Measurements from ENCODE around the gene ZBTB45. TPM values are rescaled to one million over a fixed set of nuclear protein-coding genes. Genes with fewer than 3 reads are reported as not detected.

ZBTB45 gene
- total and polyA plus RNA-seq, 9 of the 15 experiments (the other 6 are each of a cell fraction or from before 2014, with no cell fraction given) = 0.08 to 16.1 (median 1.8) TPM

DNA sequence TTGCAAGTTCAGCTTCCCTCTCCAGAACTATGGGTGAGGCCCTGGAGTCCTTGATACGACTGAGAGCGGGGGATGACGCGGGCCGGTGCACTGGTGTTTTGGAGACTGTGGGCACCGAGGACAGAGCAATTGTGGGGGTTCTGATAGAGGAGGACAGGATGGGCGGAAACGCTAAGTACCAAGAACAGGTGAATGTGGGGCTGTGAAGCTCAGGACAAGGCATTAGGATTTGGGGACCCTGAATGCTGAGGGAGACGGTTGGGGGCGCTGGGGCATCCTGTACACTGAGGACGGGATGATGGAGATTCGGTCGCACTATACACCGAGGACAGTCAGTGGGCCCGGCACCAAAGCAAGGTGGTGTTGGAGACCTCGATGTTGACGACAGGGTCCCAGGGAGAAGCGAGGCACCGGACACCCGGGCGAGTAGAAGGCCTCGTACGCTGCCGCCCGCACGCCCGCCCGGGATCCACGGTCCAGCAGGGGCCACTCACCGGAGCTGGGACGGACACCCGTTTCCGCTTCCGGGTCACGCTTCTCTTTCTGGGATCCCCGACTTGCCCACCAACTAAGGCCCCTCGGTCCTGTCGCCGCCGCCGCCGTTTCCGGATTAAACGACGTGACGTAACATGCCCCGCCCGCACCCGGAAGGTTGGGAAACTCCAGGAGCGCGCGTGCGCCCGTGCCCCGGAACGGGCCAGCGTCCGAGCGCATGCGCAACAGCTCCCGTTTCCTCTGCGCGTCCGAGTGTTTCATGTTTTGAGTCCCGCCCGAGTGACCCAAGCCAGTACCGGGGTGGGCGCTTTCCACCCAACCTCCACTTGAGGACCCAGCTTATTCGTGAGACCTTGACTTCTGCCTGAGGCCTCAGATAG, 35.1 kb upstream of the ZBTB45 start, which contains the start of gene CHMP2A (continued):
- TF ChIP-seq, protein P1, sequence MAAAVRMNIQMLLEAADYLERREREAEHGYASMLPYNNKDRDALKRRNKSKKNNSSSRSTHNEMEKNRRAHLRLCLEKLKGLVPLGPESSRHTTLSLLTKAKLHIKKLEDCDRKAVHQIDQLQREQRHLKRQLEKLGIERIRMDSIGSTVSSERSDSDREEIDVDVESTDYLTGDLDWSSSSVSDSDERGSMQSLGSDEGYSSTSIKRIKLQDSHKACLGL (CRISPR knock-in tag; IDR thresholded peaks at IDR 0.05; ENCODE audit: borderline replicate concordance, poor library complexity, severe bottlenecking) = no peak
- peak; percentile 53; the same call in 1 of the 2 replicates for TF ChIP-seq HLTF (IDR thresholded peaks at IDR 0.05)
- TF ChIP-seq, protein P2, sequence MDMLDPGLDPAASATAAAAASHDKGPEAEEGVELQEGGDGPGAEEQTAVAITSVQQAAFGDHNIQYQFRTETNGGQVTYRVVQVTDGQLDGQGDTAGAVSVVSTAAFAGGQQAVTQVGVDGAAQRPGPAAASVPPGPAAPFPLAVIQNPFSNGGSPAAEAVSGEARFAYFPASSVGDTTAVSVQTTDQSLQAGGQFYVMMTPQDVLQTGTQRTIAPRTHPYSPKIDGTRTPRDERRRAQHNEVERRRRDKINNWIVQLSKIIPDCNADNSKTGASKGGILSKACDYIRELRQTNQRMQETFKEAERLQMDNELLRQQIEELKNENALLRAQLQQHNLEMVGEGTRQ (CRISPR knock-in tag; IDR thresholded peaks at IDR 0.05) = no peak
- no peak; the same call in 1 of the 2 replicates for TF ChIP-seq HOXB6 (CRISPR knock-in tag; IDR thresholded peaks at IDR 0.05; ENCODE audit: borderline replicate concordance)
- TF ChIP-seq, protein P3, sequence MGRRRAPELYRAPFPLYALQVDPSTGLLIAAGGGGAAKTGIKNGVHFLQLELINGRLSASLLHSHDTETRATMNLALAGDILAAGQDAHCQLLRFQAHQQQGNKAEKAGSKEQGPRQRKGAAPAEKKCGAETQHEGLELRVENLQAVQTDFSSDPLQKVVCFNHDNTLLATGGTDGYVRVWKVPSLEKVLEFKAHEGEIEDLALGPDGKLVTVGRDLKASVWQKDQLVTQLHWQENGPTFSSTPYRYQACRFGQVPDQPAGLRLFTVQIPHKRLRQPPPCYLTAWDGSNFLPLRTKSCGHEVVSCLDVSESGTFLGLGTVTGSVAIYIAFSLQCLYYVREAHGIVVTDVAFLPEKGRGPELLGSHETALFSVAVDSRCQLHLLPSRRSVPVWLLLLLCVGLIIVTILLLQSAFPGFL (CRISPR knock-in tag; IDR thresholded peaks at IDR 0.05) = no peak
- TF ChIP-seq, protein P4, sequence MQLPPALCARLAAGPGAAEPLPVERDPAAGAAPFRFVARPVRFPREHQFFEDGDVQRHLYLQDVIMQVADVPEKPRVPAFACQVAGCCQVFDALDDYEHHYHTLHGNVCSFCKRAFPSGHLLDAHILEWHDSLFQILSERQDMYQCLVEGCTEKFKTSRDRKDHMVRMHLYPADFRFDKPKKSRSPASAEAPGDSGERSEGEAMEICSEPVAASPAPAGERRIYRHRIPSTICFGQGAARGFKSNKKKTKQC (CRISPR knock-in tag; IDR thresholded peaks at IDR 0.05) = peak; percentile 50; the same call in 1 of the 2 replicates
- TF ChIP-seq PHTF2 (CRISPR knock-in tag; IDR thresholded peaks at IDR 0.05) = no peak
- peak in 1 of 2 experiments; percentile 41; a peak in 2 of 4 replicates for TF ChIP-seq HDAC1 (IDR thresholded peaks at IDR 0.05)
- TF ChIP-seq NFATC3 (IDR thresholded peaks at IDR 0.05) = no peak; the same call in 1 of the 2 replicates
- TF ChIP-seq MTF1 (CRISPR knock-in tag; IDR thresholded peaks at IDR 0.05; ENCODE audit: borderline replicate concordance) = no peak
- TF ChIP-seq ZNF347 (CRISPR knock-in tag; IDR thresholded peaks at IDR 0.05; ENCODE audit: low read depth) = no peak
- TF ChIP-seq, protein P5, sequence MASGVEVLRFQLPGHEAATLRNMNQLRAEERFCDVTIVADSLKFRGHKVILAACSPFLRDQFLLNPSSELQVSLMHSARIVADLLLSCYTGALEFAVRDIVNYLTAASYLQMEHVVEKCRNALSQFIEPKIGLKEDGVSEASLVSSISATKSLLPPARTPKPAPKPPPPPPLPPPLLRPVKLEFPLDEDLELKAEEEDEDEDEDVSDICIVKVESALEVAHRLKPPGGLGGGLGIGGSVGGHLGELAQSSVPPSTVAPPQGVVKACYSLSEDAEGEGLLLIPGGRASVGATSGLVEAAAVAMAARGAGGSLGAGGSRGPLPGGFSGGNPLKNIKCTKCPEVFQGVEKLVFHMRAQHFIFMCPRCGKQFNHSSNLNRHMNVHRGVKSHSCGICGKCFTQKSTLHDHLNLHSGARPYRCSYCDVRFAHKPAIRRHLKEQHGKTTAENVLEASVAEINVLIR (CRISPR knock-in tag; IDR thresholded peaks at IDR 0.05) = peak; percentile 81
- TF ChIP-seq HNRNPK (IDR thresholded peaks at IDR 0.05; ENCODE audit: low read depth, low read length, poor library complexity, severe bottlenecking) = no peak
- TF ChIP-seq ZNF778 (CRISPR knock-in tag; IDR thresholded peaks at IDR 0.05) = no peak
- TF ChIP-seq, protein P6, sequence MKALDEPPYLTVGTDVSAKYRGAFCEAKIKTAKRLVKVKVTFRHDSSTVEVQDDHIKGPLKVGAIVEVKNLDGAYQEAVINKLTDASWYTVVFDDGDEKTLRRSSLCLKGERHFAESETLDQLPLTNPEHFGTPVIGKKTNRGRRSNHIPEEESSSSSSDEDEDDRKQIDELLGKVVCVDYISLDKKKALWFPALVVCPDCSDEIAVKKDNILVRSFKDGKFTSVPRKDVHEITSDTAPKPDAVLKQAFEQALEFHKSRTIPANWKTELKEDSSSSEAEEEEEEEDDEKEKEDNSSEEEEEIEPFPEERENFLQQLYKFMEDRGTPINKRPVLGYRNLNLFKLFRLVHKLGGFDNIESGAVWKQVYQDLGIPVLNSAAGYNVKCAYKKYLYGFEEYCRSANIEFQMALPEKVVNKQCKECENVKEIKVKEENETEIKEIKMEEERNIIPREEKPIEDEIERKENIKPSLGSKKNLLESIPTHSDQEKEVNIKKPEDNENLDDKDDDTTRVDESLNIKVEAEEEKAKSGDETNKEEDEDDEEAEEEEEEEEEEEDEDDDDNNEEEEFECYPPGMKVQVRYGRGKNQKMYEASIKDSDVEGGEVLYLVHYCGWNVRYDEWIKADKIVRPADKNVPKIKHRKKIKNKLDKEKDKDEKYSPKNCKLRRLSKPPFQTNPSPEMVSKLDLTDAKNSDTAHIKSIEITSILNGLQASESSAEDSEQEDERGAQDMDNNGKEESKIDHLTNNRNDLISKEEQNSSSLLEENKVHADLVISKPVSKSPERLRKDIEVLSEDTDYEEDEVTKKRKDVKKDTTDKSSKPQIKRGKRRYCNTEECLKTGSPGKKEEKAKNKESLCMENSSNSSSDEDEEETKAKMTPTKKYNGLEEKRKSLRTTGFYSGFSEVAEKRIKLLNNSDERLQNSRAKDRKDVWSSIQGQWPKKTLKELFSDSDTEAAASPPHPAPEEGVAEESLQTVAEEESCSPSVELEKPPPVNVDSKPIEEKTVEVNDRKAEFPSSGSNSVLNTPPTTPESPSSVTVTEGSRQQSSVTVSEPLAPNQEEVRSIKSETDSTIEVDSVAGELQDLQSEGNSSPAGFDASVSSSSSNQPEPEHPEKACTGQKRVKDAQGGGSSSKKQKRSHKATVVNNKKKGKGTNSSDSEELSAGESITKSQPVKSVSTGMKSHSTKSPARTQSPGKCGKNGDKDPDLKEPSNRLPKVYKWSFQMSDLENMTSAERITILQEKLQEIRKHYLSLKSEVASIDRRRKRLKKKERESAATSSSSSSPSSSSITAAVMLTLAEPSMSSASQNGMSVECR (CRISPR knock-in tag; IDR thresholded peaks at IDR 0.05) = no peak
- TF ChIP-seq ARID1B (IDR thresholded peaks at IDR 0.05) = 0 out of 2 replicates have a peak, but pooled peaks have one; percentile 24
- TF ChIP-seq PHF20 (IDR thresholded peaks at IDR 0.05; ENCODE audit: partially characterized antibody) = peak; percentile 95

Data from K562 (cell line).